NCI-H446 (cell line): Measurements from ENCODE around the gene NEIL1.
"Not testable (repeated sequence)": the region's sequence is repeated elsewhere in the genome, so short reads cannot be mapped to it uniquely, and the experiment has no call there.

ENCODE experiments used
- DNase-seq, 2 experiments: peaks; one replicate each; lab custom pipeline; 2025; lab: John Stamatoyannopoulos, UW

Gene NEIL1

GRCh38 chr15:75333654-75334419 lies 13.0 kb upstream of the NEIL1 start:
- DNase-seq, result not testable (repeated sequence)

GRCh38 chr15:75335313-75335704 lies 11.5 kb upstream of the NEIL1 start:
- DNase-seq, result no peak

GRCh38 chr15:75335705-75336355 lies 11.0 kb upstream of the NEIL1 start, which contains the start of gene COMMD4:
COMMD4 (plus strand) TSS chr15:75336063; CDS start chr15:75336090, 27 bp downstream.
- peak; percentile 86 to 96 for DNase-seq

DNA sequence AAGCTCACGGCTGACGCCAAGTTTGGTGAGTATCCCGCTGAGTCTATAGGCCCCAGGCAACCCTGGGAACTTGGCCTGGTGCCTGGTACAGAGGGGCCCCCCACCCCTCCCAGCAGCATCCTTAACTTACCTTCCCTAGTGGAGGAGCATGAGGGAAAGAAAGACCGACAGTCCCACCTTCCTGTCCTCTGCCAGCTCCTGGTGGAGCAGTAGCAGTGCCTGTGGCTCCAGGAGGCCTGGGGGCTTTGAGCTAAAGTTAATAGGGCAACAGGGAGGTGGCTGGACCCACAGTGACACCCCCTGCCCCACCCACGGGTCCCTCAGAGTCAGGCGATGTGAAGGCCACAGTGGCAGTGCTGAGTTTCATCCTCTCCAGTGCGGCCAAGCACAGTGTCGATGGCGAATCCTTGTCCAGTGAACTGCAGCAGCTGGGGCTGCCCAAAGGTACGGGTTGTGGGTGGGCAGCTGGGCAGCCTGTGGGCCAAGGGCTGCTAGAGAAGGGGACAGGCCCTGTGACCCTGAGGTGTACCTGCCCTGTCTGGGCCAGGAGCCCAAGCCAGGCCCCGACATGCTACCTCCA lies 8.1 kb upstream of the NEIL1 start:
- DNase-seq, result no peak

GRCh38 chr15:75339531-75340240 lies 7.2 kb upstream of the NEIL1 start:
- no peak for DNase-seq

DNA sequence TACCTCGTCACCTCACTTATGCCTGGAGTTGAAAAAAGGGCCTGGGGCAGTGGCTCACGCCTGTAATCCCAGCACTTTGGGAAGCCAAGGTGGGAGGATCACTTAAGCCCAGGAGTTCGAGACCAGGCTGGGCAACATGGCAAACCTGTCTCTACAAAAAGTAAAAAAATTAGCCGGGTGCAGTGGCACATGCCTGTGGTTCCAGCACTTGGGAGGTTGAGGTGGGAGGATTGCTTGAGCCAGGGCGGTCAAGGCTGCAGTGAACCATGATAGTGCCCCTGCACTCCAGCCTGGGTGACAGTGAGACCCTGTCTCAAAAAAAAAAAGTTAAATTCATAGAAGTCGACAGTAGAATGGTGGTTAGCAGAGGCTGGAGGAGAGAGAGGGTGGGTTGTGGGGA lies 4.6 kb upstream of the NEIL1 start:
- DNase-seq, result no peak

GRCh38 chr15:75343953-75344352 lies 2.9 kb upstream of the NEIL1 start:
- DNase-seq, result not testable (repeated sequence)

- DNase-seq, result no peak
Measured at GRCh38 chr15:75347222-75348033, 589 bp downstream of the NEIL1 start.

GRCh38 chr15:75348034-75348561 lies 1.3 kb downstream of the NEIL1 start:
- DNase-seq, result no peak

- no peak for DNase-seq
Measured at GRCh38 chr15:75348562-75349350, 1.9 kb downstream of the NEIL1 start.

GRCh38 chr15:75349351-75349669 lies 2.5 kb downstream of the NEIL1 start:
- not testable (repeated sequence) for DNase-seq

- DNase-seq, result no peak
Measured at GRCh38 chr15:75349851-75350588, 3.2 kb downstream of the NEIL1 start.

DNA sequence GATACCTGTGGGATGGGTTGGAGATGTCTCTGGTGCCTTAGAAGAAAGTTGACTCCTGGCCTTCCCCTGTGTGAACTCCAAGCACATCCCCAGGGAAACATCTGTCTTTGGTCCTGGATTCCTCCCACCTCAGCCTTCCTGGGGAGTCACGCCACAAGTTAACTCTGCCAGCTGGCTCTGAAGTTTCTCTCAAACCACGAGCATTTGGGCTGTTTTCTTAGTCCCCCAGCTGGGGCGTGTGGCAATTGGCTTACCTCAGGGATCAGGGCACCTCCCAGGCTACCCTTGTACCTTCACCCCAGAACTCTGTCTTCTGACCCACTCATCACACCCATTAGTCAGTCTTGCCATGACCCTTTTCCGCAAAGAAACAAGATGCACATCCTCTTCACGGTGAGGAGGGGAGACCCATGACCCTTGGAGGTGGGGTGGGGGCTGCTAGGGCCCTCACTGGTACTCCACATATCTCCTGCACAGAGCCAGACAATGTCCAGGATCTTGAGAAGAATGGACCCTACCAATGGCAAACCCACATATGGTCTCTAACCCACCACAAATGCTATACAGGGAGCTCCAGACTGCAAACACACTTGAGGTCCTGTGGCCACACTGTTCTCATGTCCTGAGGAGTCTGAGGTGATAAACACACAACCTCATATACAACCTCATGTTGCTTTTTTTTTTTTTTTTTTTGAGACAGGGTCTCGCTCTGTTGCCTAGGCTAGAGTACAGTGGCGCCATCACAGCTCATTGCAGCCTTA lies 3.9 kb downstream of the NEIL1 start:
- DNase-seq, result no peak

- no peak for DNase-seq
Measured at GRCh38 chr15:75352186-75353080, 5.6 kb downstream of the NEIL1 start.

GRCh38 chr15:75353604-75354003 lies 6.8 kb downstream of the NEIL1 start:
- DNase-seq, result no peak

GRCh38 chr15:75354454-75354853 lies 7.6 kb downstream of the NEIL1 start:
- no peak for DNase-seq

GRCh38 chr15:75355369-75355768 lies 8.5 kb downstream of the NEIL1 start:
- no peak for DNase-seq

DNA sequence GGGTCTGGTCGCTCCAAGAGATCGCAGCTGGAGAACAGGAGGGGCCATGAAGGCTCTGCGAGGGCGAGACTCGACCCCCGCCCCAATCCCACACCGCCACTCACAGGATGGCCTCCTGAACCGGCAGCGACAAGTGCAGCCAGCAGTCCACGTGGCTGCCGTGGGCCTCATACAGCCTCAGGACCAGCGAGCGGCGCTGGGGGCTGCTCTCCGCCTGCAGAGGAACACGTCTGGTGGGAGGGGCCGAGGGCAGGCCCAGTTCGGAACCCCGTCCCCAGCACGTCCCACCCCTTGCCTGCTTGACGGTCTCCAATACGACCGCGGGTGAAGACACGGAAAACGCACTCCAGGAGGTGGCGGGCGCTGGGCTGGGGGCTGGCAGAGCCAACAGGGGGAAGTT lies 9.2 kb downstream of the NEIL1 start:
- no peak for DNase-seq
